Measurements from ENCODE around the gene GSK3B. TPM values are rescaled to one million over a fixed set of nuclear protein-coding genes. Genes with fewer than 3 reads are reported as not detected.

Gene GSK3B
- total RNA-seq, 1 donor from 2014 or later, result 46.8 TPM

DNA sequence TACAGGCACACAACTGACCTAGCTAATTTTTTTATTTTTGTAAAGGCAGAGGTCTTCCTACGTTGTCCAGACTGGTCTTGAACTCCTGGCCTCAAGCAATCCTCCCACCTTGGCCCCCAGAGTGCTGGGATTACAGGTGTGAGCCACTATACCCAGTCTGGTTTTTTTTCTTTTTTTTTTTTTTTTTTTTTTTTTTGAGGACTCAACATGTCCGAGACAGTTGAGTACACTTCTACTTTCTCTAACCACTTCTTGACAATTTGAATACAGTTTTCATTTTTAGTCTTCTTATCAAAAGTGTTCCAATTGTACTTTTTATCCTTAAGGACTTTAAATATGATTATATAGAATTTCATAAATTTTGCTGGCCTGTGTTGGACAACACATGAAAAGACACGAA, 7.4 kb upstream of the GSK3B start:
- DNase-seq (ENCODE audit: low spot score), result no peak
- intact Hi-C loops (cut with DNase I), result no loop called here

DNA sequence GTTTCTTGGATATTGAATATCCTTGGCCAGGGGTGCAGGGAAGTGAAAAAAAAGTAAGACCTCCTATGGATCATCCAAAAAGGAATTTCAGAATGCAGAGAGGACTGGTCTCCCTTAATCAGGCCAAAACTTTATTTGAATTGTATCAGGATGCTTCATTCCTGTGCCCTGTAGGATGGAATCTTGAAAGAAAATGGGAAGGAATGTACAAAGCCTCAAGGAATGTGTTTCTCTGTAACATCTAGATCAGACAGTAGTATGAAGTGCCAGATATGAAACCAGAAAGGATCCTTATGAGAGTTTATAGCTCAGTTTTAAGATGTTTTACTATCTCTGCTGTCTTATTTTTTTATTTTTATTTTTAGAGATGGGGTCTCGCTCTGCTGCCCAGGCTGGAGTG, 6.5 kb upstream of the GSK3B start:
- no peak for DNase-seq (ENCODE audit: low spot score)
- intact Hi-C loops (cut with DNase I), result no loop called here

DNA sequence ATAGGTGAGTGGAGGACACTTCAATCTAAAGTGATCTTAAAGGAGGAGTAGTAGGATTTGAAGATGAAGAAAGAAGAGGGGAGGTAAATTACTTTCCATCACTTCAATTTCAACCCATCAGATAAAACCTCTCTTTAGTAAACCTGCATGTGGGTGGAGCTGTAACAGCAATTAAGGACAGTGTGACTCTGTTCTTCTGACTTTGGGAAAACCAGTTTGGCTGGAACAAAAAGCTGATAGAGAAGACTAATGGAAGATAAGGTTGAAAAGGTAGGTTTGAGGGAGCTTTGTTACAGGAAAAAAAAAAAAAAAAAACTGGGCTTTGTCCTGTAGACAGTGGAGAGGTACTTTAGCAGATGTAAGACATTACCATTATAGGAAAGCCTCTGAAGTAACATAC, 4.5 kb upstream of the GSK3B start:
- DNase-seq (ENCODE audit: low spot score), result no peak
- intact Hi-C loops (cut with DNase I), result loop anchor here (10.0 kb wide), 2 partner anchors 316 to 646 kb away; partner anchors contain the start of genes GTF2E1 and RABL3

DNA sequence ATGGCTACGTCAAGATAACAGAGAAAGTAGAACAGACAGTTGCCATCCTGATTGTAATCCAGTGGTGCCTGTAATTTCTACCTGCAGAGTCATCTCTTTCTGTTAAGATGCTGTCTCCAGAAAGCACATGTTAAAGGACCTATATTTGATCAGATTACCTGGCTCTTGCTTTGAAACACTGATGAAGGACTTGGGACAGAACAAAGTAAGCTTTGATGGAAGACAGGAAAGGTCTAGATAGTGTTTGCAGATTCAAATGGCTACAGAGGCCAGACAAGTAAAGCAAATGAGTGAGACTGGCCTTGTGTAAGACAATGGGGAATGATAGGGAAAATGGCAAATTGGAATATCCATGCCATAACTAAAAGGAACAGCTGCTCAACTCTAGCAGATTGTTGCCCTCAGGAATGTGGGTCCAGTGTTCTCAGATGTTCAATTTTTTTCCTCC, 1.8 kb upstream of the GSK3B start:
- DNase-seq (ENCODE audit: low spot score), result no peak
- intact Hi-C loops (cut with DNase I), result loop anchor here (2.0 to 10.0 kb wide), 3 partner anchors 57 to 649 kb away; partner anchors contain the start of genes GTF2E1 and RABL3

DNA sequence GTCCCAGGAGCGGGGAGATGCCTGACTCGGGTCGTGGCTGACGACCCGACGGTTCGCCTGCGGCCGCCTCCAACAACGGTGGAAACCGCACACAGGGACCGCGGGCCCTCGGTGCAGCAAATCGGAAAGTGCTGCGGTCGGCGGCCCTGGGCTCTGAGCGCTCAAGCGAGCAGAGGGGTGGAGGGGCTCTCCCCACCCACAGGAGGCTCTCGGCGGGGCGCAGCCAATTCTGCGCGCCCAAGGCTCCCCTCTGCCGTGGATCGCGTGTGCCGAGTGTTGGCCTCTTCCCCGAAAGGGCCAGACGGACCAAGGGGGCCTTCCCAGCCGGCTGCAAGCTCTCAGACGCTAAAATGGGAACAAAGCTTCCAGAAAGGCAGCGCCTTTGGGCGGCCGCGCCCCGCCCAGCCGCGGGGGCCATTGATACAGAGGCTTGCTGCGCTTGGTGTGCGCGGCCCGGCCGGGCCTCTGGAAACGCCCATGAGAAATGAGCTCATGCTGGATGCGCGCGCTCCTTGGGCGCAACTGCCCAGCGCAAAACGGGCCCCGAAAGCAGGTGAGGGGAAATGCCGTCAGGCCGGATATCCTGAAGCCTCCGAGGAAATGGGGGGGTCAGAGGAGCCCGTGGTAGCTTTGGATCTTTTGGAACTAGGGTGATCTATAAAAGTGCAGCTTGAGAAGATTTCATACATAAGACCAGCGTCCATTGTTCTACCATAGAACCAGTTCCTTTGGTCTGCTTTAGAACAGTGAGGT, 1.2 kb upstream of the GSK3B start:
- intact Hi-C loops (cut with DNase I), result loop anchor here (2.0 to 10.0 kb wide), 3 partner anchors 57 to 649 kb away; partner anchors contain the start of genes GTF2E1 and RABL3
- peak; percentile 93 for DNase-seq (ENCODE audit: low spot score)

DNA sequence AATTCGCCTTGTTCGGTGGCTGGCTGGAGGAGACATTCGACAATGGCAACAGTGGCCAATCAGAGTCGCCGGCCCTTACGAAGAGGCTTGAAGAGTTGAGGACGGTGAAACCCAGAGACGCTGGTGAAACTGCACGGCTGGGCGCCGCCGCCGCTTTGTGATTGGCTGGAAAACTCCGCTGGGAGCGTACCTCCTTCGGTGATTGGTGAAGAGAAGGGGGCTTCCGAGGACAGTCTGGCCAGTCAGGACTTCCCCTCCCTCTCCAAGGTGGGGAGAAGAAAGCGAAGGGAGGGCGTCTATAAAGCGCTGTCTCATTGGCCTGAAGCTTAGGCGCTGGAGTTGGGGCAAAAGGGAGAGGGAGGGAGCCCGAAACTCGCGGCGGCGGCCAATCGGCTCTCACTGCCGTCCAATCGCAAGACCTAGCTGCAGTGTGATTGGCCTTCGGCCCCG, 554 bp upstream of the GSK3B start:
- intact Hi-C loops (cut with DNase I), result loop anchor here (2.0 to 10.0 kb wide), 6 partner anchors 58 to 650 kb away; partner anchors contain the start of genes GTF2E1, LRRC58 and RABL3
- DNase-seq (ENCODE audit: low spot score), result peak; percentile 99

DNA sequence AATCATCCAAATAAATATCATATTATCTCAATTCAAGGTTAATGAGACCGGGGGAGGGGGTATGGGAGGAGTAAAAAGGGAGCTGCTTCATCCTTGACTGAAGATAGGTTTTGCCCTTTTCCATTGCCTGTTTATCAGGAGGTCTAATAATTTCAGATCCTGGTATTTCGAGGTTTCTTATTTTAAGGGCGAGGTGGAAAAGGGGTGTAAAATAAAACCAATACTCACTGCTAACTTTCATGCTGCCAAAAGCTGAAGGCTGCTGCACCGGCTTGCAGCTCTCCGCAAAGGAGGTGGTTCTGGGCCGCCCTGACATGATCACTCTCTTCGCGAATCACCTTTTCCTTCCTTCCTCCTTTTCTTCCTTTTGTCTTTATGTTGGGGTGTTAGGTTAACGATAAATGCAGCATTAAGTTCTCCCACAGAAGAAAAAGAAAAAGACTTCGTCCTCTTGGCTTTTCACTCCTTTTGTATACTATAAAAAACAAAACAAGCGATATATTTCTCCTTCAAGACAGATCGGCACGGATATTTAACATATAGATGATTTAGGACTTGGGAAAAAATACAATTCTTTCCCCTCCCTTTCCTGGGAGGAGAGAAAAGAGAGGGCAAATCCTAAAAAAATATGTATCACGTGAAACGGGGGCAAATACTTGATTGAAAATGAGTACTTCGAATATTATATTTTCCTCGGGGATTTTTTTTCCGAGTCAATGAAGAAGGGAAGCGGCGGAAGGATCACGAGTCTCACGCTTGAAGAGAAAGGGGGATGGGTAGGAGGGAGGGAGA, 932 bp downstream of the GSK3B start:
- no peak for DNase-seq (ENCODE audit: low spot score)
- intact Hi-C loops (cut with DNase I), result loop anchor here (5.0 to 10.0 kb wide), 5 partner anchors 186 to 651 kb away; partner anchors contain the start of genes GTF2E1, LRRC58 and RABL3

DNA sequence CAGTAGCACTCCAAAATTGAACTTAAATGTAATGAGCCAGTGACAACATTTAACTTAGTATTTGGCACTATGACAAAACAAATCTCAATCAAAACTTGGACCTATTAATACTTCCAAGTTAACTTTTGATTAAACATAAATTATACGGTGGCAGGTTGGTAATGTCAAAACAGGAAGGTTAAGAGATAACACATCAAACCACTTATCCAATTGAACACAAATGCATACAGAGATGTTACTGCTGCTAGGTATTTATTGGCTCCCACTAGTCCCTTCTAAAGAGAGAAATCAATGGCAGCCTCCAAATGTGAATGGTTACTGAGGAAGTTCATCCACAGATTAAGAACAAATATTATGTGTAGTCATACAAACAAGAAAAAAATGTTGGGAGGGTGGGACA, 1.8 kb downstream of the GSK3B start:
- intact Hi-C loops (cut with DNase I), result loop anchor here (5.0 to 10.0 kb wide), 5 partner anchors 185 to 652 kb away; partner anchors contain the start of genes GTF2E1, LRRC58 and RABL3

DNA sequence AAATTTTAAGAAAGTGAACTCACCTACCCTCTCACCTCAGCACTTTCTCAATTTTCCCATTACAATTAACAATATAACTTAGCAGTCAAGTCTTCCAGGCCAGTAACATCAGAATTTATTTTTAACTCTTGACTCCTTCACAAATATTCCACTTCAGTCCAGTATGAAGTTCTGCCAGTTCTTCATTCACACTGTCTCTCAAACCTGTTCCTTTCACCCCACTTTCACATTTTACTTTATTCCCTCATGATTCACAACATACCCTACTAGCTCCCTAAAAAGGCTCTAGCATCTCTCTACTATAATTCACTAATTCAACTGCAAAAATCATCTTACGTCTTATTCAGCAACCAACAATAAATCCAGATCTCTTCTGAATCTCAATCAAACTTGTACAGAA, 3.8 kb downstream of the GSK3B start:
- intact Hi-C loops (cut with DNase I), result loop anchor here (5.0 to 10.0 kb wide), 5 partner anchors 183 to 654 kb away; partner anchors contain the start of genes GTF2E1, LRRC58 and RABL3
- no peak for DNase-seq (ENCODE audit: low spot score)

More for the DNA sequence above, 1.8 kb downstream of the GSK3B start:
- DNase-seq (ENCODE audit: low spot score), result no peak

DNA sequence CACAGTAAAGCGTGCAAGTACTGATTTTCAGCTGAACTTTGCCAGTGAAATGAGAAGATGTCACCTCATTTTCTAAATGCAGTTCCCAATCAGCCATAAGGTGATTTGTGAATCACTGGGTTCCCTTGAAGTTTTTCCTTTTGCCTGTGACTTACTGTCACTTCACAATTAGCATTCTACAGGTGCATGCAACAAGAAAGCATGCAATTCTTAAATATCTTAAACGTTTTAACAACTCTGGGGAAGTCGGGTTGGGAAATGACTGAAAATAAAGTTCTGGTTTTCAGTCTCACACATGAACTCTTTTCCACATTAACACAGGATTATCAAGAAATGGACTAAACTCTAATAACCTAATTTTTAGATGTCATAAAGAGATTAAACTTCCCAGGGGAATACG, 5.2 kb downstream of the GSK3B start:
- DNase-seq (ENCODE audit: low spot score), result no peak
- intact Hi-C loops (cut with DNase I), result no loop called here

DNA sequence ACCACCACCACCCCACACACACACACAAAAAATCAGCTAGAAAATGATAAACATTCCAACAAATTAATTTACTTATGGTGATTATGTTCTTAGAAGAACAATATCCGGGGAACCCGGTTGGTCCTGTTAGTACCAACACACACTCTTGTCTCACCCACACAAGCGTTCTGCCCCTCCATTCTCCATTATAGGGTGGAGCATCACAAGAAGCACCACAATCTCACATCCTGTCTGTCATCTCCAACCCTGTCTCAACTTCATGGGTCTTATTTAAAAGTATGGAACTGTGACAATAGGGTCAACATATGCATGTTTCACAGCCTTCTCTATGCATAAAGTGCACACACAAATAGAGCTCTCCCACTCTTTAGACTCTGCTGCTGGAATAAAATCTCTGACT, 5.6 kb downstream of the GSK3B start:
- DNase-seq (ENCODE audit: low spot score), result no peak
- intact Hi-C loops (cut with DNase I), result no loop called here

DNA sequence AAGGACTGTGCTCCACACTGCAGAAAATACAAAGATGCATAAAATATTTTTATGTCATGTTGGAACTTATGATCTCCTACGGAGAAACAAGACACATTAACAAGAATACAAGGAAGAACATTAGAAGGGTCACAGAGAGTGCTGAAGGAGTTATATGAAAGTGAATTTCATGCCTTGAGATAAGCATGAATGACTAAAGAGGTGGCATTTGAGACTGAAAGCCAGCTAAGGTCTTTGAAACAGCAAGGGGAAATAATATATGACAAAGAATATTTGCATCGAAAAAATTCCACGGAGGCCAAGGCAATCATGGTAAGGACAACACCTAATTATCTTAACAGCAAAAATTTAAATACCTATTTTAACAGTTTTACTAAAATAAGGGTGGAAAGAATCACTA, 12.5 kb downstream of the GSK3B start:
- DNase-seq (ENCODE audit: low spot score), result no peak
- intact Hi-C loops (cut with DNase I), result no loop called here

DNA sequence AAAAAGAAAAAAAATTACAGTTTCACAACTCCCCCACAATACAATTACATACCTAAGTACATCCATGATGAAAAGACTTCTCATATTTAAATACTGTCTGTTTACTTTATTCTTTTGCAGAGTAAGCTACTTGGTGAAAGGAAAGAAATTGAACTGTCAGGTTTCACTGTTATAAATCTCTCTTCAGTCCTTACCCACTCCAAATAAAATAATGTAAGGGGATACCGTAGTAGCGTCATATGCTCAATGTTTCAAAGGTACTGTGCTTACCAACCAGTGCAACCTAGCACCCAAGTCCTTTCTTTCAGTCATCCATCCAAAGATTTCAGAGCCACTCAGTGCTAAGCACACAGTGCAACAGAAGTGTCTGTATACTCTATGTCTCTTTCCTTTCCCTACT, 13.4 kb downstream of the GSK3B start:
- DNase-seq (ENCODE audit: low spot score), result no peak
- intact Hi-C loops (cut with DNase I), result no loop called here

DNA sequence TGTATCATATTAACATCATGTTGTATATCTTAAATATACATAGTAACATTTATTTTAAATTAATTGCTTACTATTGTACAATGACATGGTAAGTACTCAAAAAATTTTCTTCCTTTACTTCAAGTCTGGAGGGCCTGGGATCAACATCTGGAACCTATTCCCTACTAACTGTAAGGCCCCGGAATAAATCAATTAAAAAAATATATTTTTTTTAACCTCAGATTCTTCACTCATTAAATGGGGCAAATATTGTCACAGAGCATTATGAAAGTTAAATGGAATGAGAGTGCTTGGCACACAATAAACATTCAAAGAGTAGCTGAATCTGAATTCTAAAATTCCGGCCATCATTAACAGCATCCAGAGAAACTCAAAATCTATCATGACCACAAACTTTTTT, 16.5 kb downstream of the GSK3B start:
- DNase-seq (ENCODE audit: low spot score), result no peak
- intact Hi-C loops (cut with DNase I), result no loop called here

DNA sequence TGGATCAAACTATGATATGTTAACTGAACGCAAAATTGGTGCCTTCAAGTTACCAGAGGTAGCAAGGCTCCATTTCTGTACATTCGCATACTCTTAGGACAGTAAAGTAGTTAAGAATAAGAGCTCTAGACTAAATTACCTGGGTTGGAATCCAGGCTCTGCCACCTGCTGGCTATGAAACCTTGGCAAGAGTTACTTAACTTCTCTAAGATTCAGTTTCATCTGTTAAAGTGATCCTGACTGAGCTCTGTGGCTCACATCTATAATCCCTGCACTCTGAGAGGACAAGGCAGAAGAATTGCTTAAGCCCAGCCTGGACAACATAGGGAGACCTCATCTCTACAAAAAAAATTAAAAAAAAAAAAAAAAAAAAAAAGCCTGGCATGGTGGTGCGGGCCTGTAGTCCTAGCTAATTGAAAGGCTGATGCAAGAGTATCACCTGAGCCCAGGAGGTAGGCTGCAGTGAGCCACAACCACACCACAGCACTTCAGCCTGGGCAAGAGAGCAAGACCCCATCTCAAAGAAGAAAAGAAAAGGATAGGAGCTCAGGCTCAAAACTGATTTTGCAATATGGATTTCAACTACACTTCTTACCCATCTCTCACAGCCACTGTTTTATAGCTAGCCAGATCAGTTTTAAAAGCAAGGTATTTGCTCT, 21.3 kb downstream of the GSK3B start:
- no peak for DNase-seq (ENCODE audit: low spot score)
- intact Hi-C loops (cut with DNase I), result no loop called here

DNA sequence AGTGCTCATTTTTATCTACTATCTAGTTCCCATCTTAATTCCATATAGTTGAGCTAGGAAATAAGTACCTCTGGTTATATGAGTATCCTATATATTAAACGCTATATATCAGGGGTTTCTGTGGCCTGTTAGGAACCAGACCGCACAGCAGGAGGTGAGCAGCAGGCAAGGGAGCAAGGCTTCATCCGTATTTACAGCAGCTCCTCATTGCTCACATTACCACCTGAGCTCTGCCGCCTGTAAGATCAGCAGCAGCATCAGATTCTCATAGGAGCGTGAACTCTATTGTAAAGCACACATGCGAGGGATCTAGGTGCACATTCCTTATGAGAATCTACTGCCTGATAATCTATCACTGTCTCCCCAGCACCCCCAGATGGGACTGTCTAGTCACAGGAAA, 23.0 kb downstream of the GSK3B start:
- intact Hi-C loops (cut with DNase I), result no loop called here
- no peak for DNase-seq (ENCODE audit: low spot score)

DNA sequence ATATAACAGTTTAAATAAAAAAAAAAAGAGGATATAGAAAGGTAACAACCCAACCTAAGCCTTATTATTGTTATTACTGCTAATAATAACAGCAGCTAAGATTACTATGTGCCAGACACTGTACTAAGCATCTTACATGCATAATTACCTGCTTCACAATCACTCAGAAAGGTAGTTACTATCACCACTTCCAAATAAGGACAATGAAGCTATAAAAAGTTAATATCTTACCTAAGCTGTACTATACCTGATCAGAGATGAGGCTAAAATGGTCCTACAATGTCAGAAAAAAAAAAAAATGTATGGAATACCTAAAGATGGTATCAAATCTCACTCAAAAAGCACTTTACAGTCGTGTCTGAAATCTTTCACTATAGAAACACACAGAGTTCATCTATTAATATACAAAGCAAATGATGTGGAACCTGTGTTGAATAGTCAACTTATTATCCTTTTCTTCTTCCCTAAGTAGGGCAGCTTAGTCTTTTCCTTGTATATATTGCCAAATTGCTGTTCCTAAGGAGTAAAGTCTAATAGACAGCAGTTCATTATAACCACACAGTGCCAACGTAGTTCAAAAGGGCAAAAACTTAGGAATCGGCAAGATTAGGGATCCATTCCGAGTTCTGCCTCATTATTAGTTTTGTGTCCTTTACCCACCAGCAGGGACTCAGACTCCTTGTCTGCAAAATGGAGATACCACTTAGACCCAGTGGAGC, 23.8 kb downstream of the GSK3B start:
- no peak for DNase-seq (ENCODE audit: low spot score)
- intact Hi-C loops (cut with DNase I), result no loop called here

DNA sequence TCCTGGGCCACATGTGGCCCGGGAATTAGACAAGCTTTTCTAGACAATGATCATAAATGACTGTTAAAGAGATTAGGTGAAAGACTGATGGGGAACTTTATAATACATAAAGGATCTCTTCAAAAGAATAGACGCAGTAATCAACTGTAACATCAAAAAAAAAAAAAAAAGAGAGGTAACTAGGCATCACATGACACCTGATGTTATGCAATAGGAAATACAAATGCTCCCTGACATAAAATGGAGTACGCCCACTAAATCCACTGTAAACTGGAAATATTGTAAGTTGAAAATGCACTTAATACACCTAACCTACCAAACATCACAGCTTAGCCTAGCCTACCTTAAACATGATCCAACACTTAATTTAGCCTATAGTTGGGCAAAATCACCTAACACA, 27.2 kb downstream of the GSK3B start:
- intact Hi-C loops (cut with DNase I), result no loop called here
- no peak for DNase-seq (ENCODE audit: low spot score)

DNA sequence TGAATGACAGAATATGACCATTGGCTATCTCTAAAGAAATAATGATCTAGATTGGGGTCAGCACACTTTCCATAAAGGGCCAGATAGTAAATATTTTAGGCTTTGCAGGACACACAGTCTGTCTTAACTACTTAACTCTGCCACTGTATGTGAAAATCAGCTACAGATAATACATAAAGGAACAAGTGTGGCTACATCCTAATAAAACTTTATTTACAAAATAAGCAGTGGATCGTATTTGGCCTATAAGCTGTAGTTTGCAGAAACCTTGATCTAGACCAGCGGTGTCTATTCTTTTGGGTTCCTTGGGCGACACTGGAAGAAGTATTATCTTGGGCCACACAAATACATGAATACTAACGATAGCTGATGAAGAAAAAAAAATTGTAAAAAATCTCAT, 27.6 kb downstream of the GSK3B start:
- intact Hi-C loops (cut with DNase I), result no loop called here
- no peak for DNase-seq (ENCODE audit: low spot score)

All from cardiac septum (tissue), 1 donor.